Right cardiac atrium (tissue), 5 donors: ENCODE results near the gene CHI3L2. TPM values are rescaled to one million over a fixed set of nuclear protein-coding genes. Genes with fewer than 3 reads are reported as not detected.

Experiments used
- ATAC-seq, 2 donors: fragments of 200-7000 bp; cut with Tn5 transposase; one replicate each; pipeline versions ENCODE4 v1.8.0 to v1.9.1; 2020; ENCODE audit warnings: moderate library complexity in 2 of 2, mild to moderate bottlenecking in 1 of 2
- DNase-seq, 3 donors: peaks; one replicate each; pipeline ENCODE4 v3.0.0-alpha.2; 2020
- H3K27ac ChIP-seq: one replicate; pipeline ENCODE4 v1.5.1; 2013; ENCODE audit warnings: mild to moderate bottlenecking, low read length, control low read depth, moderate library complexity
- H3K27me3 ChIP-seq: one replicate; pipeline ENCODE4 v1.6.1; 2013; ENCODE audit not compliant: control insufficient read depth, insufficient read depth
- H3K4me1 ChIP-seq: one replicate; pipeline ENCODE4 v1.6.1; 2013; ENCODE audit warnings: low read length; ENCODE audit not compliant: control insufficient read depth, insufficient read depth
- H3K4me3 ChIP-seq: one replicate; pipeline ENCODE4 v1.5.1; 2013; ENCODE audit warnings: low read length, control low read depth
- H3K9me3 ChIP-seq: one replicate; pipeline ENCODE4 v1.6.1; 2013; ENCODE audit warnings: low read length; ENCODE audit not compliant: control insufficient read depth
- WGBS: extraction: QIAGEN DNeasy Blood & Tissue Kit; methylation state at CpG from one replicate; pipeline ENCODE4 v1.1.7; 2013; 5-methylcytosine and 5-hydroxymethylcytosine counted together
- intact Hi-C, 4 donors: fragments of 100-400 bp; cut with DNase I; formaldehyde crosslinking; loops; one replicate each; pipeline versions ENCODE4 v1.11.0 to v1.14.0; 2022 to 2023
- long read RNA-seq, 4 donors: library from polyadenylated mRNA; unstranded; transcript quantifications; one replicate each; pipeline ENCODE4 v2.0.0, GENCODE V29; 2020 to 2021
- polyA plus RNA-seq: library from polyadenylated mRNA; stranded (reverse); fragments of 200-250 nt; gene quantifications from one replicate; pipeline ENCODE4 v1.2.3, GENCODE V29; 2013
- total RNA-seq, 4 donors: library from RNA; stranded (reverse); fragmentation: NEBNext Ultra II Directional; extraction: Animal tissue kit (Norgen Biotek cat#: 25700); gene quantifications; one replicate each; pipeline ENCODE4 v1.2.1, GENCODE V29; 2021
- donor health status: healthy with polysubstance abuse.
- donor health status: DM: no; HTN: yes; CAD: no.
- donor health status: DM: no; HTN: no; CAD: no.
- donor health status: DM: no; HTN: yes; CAD: no; lungs with severe emphysema.
- donor health status: DM: yes; HTN: yes; CAD: no.

Gene CHI3L2
- 10 to 100 TPM in 3 of 4 donors, 1 to 10 TPM in 1; 1.2 to 20.7 (median 14.7) TPM for total RNA-seq
- 6.2 TPM for polyA plus RNA-seq
- long read RNA-seq, donor 1, transcript CHI3L2-202 (11 exons, 1,468 nt) = major isoform, 11 of 11 reads
- long read RNA-seq, donor 1, partial matches to known transcripts = 0 of 11 reads
- long read RNA-seq, donor 1, other reads (novel, unspliced or antisense) = 0 of 11 reads
- long read RNA-seq, donor 2, partial matches to known transcripts = 1 of 2 reads
- long read RNA-seq, donor 2, other reads (novel, unspliced or antisense) = 0 of 2 reads
- long read RNA-seq, donor 3, transcript CHI3L2-202 (11 exons, 1,468 nt) = major isoform, 7 of 11 reads
- long read RNA-seq, donor 3, partial matches to known transcripts = 1 of 11 reads
- long read RNA-seq, donor 3, other reads (novel, unspliced or antisense) = 3 of 11 reads
- long read RNA-seq, donor 4, partial matches to known transcripts = 0 of 1 reads
- long read RNA-seq, donor 4, other reads (novel, unspliced or antisense) = 0 of 1 reads

GRCh38 chr1:111227434-111227833 is at the start of gene CHI3L2:
CHI3L2 (plus strand) TSS chr1:111227713; CDS start chr1:111227730, 17 bp downstream.
- Histone ChIP-seq H3K4me3 (no peak within 1 kb of the TSS), H3K27me3 (no peaks in the 10 kb centered on the region), H3K27ac (peak within 1 kb of the TSS; percentile 72), H3K9me3 (no peaks in the 10 kb centered on the region), H3K4me1 (peaks cover 3% of the 10 kb centered on the region)
- 65% methylated on average over 3 of the region's 3 CpGs for WGBS
- ATAC-seq (peak; percentile 31 to 56), DNase-seq (no peak)
- intact Hi-C loops = loop anchor here in 1 of 4 donors (5.0 to 10.0 kb wide), 2 partner anchors 97 to 540 kb away; no protein-coding TSS in a partner anchor

DNA sequence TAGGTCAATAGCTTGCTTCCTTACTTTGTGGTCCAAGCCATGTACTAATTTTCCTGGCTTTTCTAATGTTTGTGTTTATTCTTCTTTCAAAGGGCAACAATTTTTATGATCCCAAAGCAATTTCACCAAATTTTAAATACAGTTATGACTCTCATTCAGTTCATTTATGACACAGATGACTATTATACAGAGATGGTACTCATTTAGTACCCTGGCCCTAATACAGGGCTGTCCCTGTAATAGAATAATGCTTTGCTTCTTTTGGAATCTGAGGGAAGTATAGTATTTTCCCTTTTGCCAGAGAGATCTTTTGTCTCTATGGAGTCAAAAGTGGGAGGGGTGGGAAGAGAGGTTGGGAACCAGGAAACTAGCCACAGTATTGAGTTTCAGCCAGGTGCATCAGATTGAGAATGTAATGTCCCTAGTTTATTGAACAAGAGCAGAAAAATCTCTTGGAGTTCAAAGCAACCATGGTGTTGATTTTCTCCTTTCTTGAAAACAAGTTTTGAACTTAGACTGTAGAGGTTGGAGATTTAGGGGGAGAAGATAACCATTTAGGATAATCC is 47.5 kb upstream of the CHI3L2 start:
- intact Hi-C loops = no loop called here

GRCh38 chr1:111182052-111182451 is 45.5 kb upstream of the CHI3L2 start:
- Histone ChIP-seq H3K27ac (no peak overlapping the region), H3K9me3 (no peaks in the 10 kb centered on the region), H3K4me3 (no peak overlapping the region), H3K27me3 (no peaks in the 10 kb centered on the region), H3K4me1 (no peaks in the 10 kb centered on the region)
- 97% methylated on average over 2 of the region's 2 CpGs for WGBS
- ATAC-seq = no peak
- no peak for DNase-seq
- intact Hi-C loops = no loop called here

More for the DNA sequence above, 47.5 kb upstream of the CHI3L2 start:
- Histone ChIP-seq H3K9me3 (no peaks in the 10 kb centered on the region), H3K27ac (no peak overlapping the region), H3K27me3 (no peaks in the 10 kb centered on the region), H3K4me3 (no peak overlapping the region), H3K4me1 (no peaks in the 10 kb centered on the region)
- ATAC-seq (no peak), DNase-seq (no peak)

DNA sequence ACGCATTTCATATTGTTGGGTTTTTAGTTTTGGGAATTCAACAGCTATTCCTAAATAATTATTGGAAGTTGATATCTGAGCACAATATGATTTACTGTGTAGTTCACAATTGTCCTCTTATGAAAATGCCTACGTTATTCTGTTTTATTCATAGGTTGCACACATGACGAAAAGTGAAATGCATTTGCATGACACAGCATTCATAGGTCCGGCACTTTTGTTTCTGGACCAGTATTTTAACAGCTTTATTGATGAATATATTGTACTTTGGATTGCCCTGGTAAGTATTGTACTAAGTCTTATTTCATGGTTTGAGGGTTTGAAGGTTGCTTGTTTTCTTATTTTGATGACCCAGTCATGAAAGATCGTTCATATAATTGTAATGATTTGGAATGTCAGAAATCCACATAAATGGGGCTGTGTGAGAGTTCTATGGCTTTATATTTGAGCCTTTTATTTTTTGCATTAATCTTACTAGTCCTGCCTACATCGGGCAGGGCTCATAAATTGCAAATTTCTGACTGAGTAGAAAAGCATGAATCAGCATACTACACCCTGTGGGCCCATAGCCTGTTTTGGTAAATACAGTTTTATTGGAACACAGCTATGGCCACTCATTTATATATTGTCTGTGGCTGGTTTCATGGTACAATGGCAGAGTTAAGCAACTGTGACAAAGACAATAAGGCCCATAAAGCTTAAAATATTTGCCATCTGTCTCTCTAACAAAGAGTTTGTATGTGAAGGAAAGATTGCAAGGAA is 44.0 kb upstream of the CHI3L2 start:
- 94% methylated on average over 6 of the region's 6 CpGs for WGBS
- Histone ChIP-seq H3K4me3 (no peak overlapping the region), H3K27ac (no peak overlapping the region), H3K9me3 (no peaks in the 10 kb centered on the region), H3K4me1 (no peaks in the 10 kb centered on the region), H3K27me3 (no peaks in the 10 kb centered on the region)
- ATAC-seq (no peak), DNase-seq (no peak)
- intact Hi-C loops = no loop called here

DNA sequence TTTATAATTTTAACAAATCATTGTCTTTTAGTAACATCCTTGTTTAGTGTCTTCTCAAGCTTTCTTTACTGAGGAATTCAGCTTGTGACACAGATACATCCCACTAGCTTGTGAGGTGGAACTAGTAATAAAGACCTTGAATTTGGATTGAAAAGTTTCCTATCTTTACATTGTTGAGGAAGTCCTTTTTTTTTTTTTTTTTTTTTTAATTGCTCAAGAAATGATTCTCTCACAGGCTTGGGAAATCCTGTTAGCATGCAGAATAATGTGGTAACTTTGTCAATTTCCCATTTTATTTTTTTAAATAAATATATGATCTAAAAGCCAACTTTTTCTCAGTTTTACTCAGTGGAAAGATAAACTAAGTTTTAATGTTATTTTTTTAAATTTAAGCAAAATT is 42.9 kb upstream of the CHI3L2 start:
- DNase-seq (no peak), ATAC-seq (no peak)
- Histone ChIP-seq H3K4me1 (no peaks in the 10 kb centered on the region), H3K27ac (no peak overlapping the region), H3K4me3 (no peak overlapping the region), H3K27me3 (no peaks in the 10 kb centered on the region), H3K9me3 (no peaks in the 10 kb centered on the region)
- intact Hi-C loops = no loop called here

- Histone ChIP-seq H3K27me3 (no peaks in the 10 kb centered on the region), H3K4me3 (no peak overlapping the region), H3K4me1 (peaks cover 6% of the 10 kb centered on the region), H3K9me3 (no peaks in the 10 kb centered on the region), H3K27ac (peak overlapping the region; percentile 6)
- intact Hi-C loops = no loop called here
- WGBS = 71% methylated on average over 2 of the region's 2 CpGs
- peak in 2 of 3 donors; percentile 60 to 66 for DNase-seq
- ATAC-seq = peak; percentile 68 to 76
Measured at GRCh38 chr1:111190931-111191451, 36.5 kb upstream of the CHI3L2 start.

GRCh38 chr1:111191496-111191895 is 36.0 kb upstream of the CHI3L2 start:
- WGBS = 46% methylated on average over 3 of the region's 3 CpGs
- Histone ChIP-seq H3K9me3 (no peaks in the 10 kb centered on the region), H3K4me1 (peaks cover 6% of the 10 kb centered on the region), H3K27me3 (no peaks in the 10 kb centered on the region), H3K27ac (peak overlapping the region; percentile 33), H3K4me3 (no peak overlapping the region)
- DNase-seq (no peak), ATAC-seq (no peak)
- intact Hi-C loops = no loop called here

- no peak overlapping the region for H3K27ac ChIP-seq
- no peak for ATAC-seq
Measured at GRCh38 chr1:111192074-111192473, 35.4 kb upstream of the CHI3L2 start.

GRCh38 chr1:111192658-111193519 is 34.6 kb upstream of the CHI3L2 start:
- WGBS = 43% methylated on average over 10 of the region's 10 CpGs
- DNase-seq (no peak), ATAC-seq (peak; percentile 4 to 35)
- no peaks in the 10 kb centered on the region for H3K27me3 ChIP-seq
- no peak overlapping the region for H3K4me3 ChIP-seq
- peak overlapping the region; percentile 59 for H3K27ac ChIP-seq
- intact Hi-C loops = no loop called here
- peaks cover 6% of the 10 kb centered on the region for H3K4me1 ChIP-seq
- no peaks in the 10 kb centered on the region for H3K9me3 ChIP-seq

More at GRCh38 chr1:111192074-111192473, 35.4 kb upstream of the CHI3L2 start:
- no peaks in the 10 kb centered on the region for H3K27me3 ChIP-seq
- no peak for DNase-seq
- H3K4me1 ChIP-seq = peaks cover 6% of the 10 kb centered on the region
- H3K9me3 ChIP-seq = no peaks in the 10 kb centered on the region
- intact Hi-C loops = no loop called here
- 93% methylated on average over 5 of the region's 5 CpGs for WGBS
- H3K4me3 ChIP-seq = no peak overlapping the region

DNA sequence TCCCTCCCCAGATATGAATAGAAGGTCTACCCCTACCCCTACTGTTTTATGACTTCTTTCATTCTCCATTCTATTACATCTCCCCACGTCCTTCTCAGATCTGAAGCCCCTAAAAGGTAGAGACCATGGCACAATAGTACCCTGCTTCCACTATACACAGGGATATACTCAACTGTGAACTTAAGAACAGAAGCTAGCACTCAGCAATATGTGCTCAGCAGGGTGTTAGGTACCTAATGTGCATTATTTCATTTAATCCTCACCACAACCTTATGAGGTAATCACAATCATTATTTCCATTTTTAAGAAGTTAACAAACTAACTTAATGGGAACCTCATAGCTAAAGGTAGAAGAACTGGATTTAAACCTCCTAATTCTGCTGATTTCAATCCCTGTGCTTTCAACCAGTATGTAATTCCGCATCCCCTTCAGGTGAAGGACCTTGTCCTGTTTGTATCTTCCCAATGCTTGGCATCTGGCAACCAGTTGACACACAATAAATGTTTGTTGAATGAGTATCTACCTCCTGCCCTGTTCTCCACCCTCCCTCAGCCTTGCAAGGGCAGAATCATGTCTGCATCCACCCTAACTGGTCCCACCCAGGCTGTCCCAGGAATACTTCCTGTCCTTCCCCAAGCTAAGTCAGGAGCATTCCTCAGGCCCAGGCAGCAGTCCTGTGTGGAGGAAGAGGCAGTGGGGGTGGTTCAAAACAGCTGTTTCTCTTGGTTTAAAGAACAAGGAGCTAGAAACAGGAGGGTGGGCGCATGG is 33.6 kb upstream of the CHI3L2 start:
- WGBS = 94% methylated on average over 3 of the region's 3 CpGs
- Histone ChIP-seq H3K27me3 (no peaks in the 10 kb centered on the region), H3K27ac (no peak overlapping the region), H3K9me3 (no peaks in the 10 kb centered on the region), H3K4me3 (no peak overlapping the region), H3K4me1 (peaks cover 6% of the 10 kb centered on the region)
- DNase-seq (no peak), ATAC-seq (no peak)
- intact Hi-C loops = no loop called here
